Suppressor macrophage (primary cell): ENCODE results near the gene CLMN.
A peak's percentile ranks its signal among the peaks of the same experiment; 100 is the strongest.

Experiments used
- DNase-seq, 4 experiments: peaks; one replicate each; pipeline ENCODE4 v3.0.0-alpha.2; 2020 to 2022
- total RNA-seq, 17 experiments: gene quantifications; one replicate each; lab custom pipeline; 2026; ENCODE audit warnings: mixed read lengths in 6 of 17, inconsistent platforms in 3 of 17; lab: John Stamatoyannopoulos, UW

CLMN gene
- 3.1 to 47.6 (median 15.5) reads per million in 17 experiments for total RNA-seq

- DNase-seq: peak; percentile 44 to 85 (median 68)
Observed at GRCh38 chr14:95319312-95320077, at the start of gene CLMN. TSS of gene CLMN (minus strand) at chr14:95319908. CDS start at chr14:95319792, 116 bp downstream.

DNA sequence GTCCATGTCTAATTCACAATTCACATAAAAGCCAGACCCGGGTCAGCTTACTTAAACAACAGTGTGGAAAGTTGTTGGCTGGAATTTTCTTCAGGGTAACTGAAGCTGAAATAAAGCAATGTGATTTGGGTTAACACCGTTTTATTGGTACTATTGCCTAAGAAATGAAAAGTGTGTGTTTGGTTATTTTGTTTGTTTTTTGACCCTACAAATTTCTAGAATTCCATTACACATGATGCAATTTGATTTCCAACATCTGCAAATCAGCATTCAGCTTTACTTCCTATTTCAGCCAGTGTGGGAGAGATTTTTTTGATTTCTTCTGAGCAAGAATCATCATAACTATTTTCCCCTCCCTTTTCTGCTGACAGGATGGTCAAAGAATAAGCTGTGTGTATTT, 45.7 kb upstream of the CLMN start:
- peak in 2 of 4 experiments; percentile 15 to 26 for DNase-seq

GRCh38 chr14:95364481-95365209, 44.9 kb upstream of the CLMN start:
- DNase-seq: no peak

GRCh38 chr14:95363468-95363954, 43.8 kb upstream of the CLMN start:
- no peak for DNase-seq

DNA sequence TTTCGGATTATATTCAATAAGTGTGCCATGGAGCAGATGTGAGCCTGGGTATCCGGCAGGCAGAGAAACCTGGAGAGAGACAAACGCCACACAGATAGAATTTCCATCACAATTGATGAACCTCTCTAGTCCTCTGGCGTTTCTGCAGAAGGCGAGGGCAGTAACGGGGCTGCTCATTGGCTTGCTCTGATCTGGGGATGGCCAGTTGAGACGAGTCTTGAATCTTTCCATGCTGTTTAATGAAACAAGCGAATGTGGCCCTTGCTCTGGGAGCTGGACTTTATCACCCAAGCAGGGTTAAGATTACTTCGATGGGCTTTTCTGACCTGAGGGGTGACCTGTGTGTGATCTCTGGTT, 42.4 kb upstream of the CLMN start:
- no peak for DNase-seq

DNA sequence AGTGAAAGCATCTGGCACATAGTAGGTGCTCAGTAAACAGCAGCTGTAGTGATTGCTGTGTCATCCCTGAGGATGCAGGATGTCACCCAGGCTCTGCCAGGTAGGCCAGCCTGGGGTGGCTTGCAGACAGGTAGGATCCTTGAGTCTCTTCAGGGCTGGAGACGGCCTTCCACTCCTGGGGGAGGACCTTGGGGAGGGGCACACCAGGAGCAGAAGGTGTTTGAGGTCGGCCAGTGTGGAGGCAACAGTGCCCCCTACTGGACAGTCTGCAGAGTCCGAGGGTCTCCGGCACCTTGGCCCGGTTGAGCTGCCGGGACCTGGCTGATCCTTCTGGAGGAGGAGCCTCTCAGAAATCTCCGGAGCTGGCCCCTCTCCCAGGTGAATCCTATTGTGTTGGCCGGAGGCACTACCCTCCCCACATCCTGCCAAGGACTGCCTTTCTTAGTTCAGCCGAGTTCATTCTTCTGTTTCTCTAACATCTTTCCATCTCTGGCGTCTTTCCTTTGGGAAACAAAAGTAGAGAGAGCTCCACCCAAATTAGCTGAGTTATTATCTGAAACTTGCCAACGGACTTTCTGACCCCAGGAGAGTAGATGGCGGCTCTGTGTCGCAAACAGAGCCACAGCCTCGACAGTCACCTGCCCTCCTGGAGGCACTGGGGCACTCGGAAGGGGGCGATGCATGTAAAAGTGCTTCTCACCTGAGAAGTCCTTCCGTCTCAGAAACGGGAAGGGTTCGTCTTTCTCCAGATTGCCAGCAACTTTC, 41.8 kb upstream of the CLMN start:
- DNase-seq: peak; percentile 51 to 72 (median 60)

GRCh38 chr14:95360828-95361227, 41.1 kb upstream of the CLMN start:
- DNase-seq: no peak

- peak in 2 of 4 experiments; percentile 8 to 29 for DNase-seq
Observed at GRCh38 chr14:95359994-95360826, 40.5 kb upstream of the CLMN start.

DNA sequence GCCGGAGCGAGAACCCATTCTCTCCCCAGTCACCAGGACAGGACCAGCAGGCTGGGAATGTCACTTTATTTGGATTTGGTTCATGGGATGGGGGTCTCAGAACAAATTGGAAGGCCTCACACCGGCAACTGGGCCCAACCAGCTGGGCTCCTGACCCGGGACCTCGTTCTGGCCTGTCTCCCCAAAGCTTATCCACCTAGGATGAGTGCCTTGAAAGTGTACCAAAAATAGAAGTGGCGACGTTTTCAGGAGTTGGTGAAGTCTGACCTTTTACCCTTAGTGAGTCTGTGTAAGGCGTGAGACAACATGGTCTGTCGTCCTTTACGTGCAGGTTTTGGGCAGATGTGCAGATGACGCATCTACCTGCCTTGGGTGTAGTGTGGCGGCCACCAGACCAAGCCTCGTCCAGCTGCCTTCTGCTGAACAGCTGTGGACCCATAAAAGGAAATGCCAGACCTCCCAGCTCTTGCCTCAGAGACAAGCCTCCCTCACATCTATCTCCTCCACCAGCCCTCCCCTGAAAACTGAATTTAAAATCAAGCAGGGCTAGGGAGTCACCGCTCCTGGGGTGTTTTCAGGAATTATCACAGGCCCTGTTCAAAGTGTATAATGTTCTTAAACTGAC, 36.6 kb upstream of the CLMN start:
- no peak for DNase-seq

GRCh38 chr14:95355422-95355821, 35.7 kb upstream of the CLMN start:
- DNase-seq: no peak

GRCh38 chr14:95354834-95355233, 35.1 kb upstream of the CLMN start:
- DNase-seq: no peak

DNA sequence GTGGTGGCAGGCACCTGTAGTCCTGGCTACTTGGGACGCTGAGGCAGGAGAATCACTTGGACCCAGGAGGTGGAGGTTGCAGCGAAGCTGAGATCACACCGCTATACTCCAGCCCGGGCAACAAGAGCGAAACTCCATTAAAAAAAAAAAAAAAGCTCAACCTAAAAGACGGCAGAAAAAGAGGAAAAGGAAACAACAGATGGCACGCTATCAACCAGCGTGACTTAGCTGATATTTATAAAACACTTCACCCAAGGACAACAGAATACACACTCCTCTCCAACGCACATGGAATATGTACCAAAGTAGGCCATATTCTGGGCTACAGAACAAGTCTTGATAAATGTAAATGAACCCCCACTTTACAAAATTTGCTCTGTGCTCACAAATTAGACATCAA, 34.0 kb upstream of the CLMN start:
- DNase-seq: peak in 3 of 4 experiments; percentile 28 to 55 (median 30)

- no peak for DNase-seq
Observed at GRCh38 chr14:95353007-95353406, 33.3 kb upstream of the CLMN start.

DNA sequence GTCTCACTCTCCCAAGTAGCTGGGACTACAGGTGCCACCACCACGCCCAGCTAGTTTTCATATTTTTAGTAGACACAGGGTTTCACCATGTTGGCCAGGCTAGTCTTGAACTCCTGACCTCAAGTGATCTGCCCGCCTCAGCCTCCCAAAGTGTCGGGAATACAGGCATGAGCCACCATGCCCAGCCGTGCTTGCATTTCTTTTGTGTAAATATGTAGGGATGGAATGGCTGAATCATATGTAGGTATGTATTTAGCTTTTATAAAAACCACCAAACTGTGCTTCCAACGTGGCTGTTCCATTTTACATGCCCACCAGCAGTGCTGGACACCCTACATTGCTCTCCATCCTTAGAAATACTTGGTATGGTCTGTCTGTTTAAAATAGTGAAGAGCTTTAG, 32.8 kb upstream of the CLMN start:
- DNase-seq: no peak

GRCh38 chr14:95349241-95349640, 29.5 kb upstream of the CLMN start:
- DNase-seq: no peak

DNA sequence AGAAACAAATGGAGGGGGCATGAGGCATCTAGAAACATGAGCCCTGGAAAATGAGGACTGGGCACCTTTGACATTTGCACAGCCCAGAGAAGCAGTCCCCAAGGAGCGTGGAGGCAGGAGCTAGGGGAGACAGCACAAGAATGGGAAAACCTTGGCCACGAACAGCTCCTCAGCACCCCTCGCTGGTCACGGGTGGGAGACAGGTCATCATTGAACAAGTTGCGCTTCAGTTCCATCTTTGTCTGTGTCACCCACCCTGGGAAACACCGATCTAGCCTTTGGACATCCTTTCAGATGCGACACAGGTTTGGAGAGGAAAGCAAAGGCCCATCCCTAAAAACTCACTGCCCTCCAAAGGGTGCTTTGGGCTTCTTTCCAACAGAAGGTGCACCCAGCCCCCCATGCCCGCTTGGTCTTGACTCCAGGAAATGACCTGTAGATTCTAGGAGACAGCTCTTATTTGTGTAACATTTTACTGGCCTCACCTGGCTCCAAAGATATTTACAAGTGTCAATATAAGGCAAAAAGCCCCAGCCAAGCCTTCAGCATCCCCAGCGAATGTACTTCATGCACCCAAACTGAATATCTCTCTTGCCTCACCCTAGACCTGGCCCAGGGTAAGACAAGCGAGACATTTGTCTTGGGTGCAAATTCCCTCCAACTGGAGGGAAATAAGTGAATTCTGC, 28.8 kb upstream of the CLMN start:
- no peak for DNase-seq

DNA sequence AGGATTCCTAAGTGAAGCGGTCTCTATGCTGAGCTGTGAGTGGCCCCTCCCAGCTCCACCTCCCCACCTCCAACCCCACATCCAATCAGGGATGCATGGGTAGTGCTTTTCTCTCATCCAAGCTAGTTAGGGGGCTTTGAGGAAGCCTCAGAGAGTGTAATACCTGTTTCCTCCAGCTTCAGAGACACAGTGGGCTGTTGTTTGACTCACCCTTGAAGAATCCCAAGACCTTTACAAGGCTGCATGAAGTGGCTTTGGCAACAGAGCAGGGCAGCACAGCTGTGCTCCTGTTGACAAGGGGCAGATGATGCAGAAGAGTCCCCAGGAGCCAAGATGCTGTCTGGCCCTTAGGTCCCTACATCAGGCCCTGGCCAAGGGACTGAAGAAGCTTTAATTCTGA, 27.1 kb upstream of the CLMN start:
- DNase-seq: no peak

- DNase-seq: no peak
Observed at GRCh38 chr14:95346266-95346665, 26.6 kb upstream of the CLMN start.

GRCh38 chr14:95345032-95345431, 25.3 kb upstream of the CLMN start:
- no peak for DNase-seq

GRCh38 chr14:95344536-95344935, 24.8 kb upstream of the CLMN start:
- DNase-seq: no peak

GRCh38 chr14:95341564-95341963, 21.9 kb upstream of the CLMN start:
- no peak for DNase-seq
